H54 (cell line): ENCODE data around the gene MAN2B2.

Source experiments
- DNase-seq: peaks from one replicate; pipeline ENCODE4 v3.0.0; 2011; ENCODE audit warnings: low spot score, mixed read lengths; ENCODE audit not compliant: insufficient read length
- FAIRE-seq: peaks from 3 replicates; lab custom pipeline; 2011; peaks lifted over from hg19 to GRCh38; lab: Jason Lieb, UNC
- POLR2A ChIP-seq: IDR thresholded peaks from 2 replicates; pipeline ENCODE4 v1.6.1; 2011; ENCODE audit warnings: low read depth, mild to moderate bottlenecking, low read length

The MAN2B2 gene

GRCh38 chr4:6574747-6575502, at the start of gene MAN2B2:
TSS of gene MAN2B2 (plus strand) at chr4:6575189. CDS start at chr4:6575211, 22 bp downstream.
- peak; percentile 85 for TF ChIP-seq POLR2A
- FAIRE-seq (no peak), DNase-seq (peak; percentile 89)

GRCh38 chr4:6525474-6525873, 49.5 kb upstream of the MAN2B2 start:
- DNase-seq (no peak), FAIRE-seq (no peak)
- no peak for TF ChIP-seq POLR2A

- DNase-seq (no peak), FAIRE-seq (no peak)
- no peak for TF ChIP-seq POLR2A
These were observed 48.8 kb upstream of the MAN2B2 start for GRCh38 chr4:6526156-6526555.

GRCh38 chr4:6526671-6527091, 48.3 kb upstream of the MAN2B2 start:
- no peak for TF ChIP-seq POLR2A
- DNase-seq (no peak), FAIRE-seq (no peak)

- TF ChIP-seq POLR2A, result no peak
- FAIRE-seq (no peak), DNase-seq (no peak)
These were observed 47.7 kb upstream of the MAN2B2 start for GRCh38 chr4:6527259-6527658.

GRCh38 chr4:6527683-6528595, 47.0 kb upstream of the MAN2B2 start:
- no peak for TF ChIP-seq POLR2A
- DNase-seq, result no peak
- FAIRE-seq, result no peak

GRCh38 chr4:6529021-6529420, 46.0 kb upstream of the MAN2B2 start:
- TF ChIP-seq POLR2A, result no peak
- FAIRE-seq (no peak), DNase-seq (no peak)

GRCh38 chr4:6530301-6530700, 44.7 kb upstream of the MAN2B2 start:
- no peak for DNase-seq
- TF ChIP-seq POLR2A, result no peak
- FAIRE-seq, result no peak

- DNase-seq (no peak), FAIRE-seq (no peak)
- no peak for TF ChIP-seq POLR2A
These were observed 44.0 kb upstream of the MAN2B2 start for GRCh38 chr4:6530964-6531363.

- DNase-seq (no peak), FAIRE-seq (no peak)
- TF ChIP-seq POLR2A, result no peak
These were observed 42.9 kb upstream of the MAN2B2 start for GRCh38 chr4:6532102-6532501.

GRCh38 chr4:6532658-6533057, 42.3 kb upstream of the MAN2B2 start:
- no peak for TF ChIP-seq POLR2A
- DNase-seq (no peak), FAIRE-seq (no peak)

GRCh38 chr4:6534050-6534449, 40.9 kb upstream of the MAN2B2 start:
- TF ChIP-seq POLR2A, result no peak
- DNase-seq, result no peak
- no peak for FAIRE-seq

- DNase-seq, result no peak
- FAIRE-seq, result no peak
- no peak for TF ChIP-seq POLR2A
These were observed 40.2 kb upstream of the MAN2B2 start for GRCh38 chr4:6534618-6535328.

GRCh38 chr4:6535329-6535692, 39.7 kb upstream of the MAN2B2 start:
- TF ChIP-seq POLR2A, result no peak
- no peak for DNase-seq
- no peak for FAIRE-seq
